Karpas-422 (cell line): ENCODE results near the gene MORN2. TPM values are rescaled to one million over a fixed set of nuclear protein-coding genes. Genes with fewer than 3 reads are reported as not detected.

Experiments used
- DNase-seq: peaks from one replicate; pipeline ENCODE4 v3.0.0-alpha.2; 2015
- H2AFZ ChIP-seq: fragments of 200-600 bp; sonication (generic); 2 replicates; pipeline ENCODE4 v1.6.1; 2014; ENCODE audit warnings: antibody characterized with exemption, low read length, mixed read lengths
- H3K27ac ChIP-seq: fragments of 200-600 bp; sonication (generic); 2 replicates; pipeline ENCODE4 v1.5.1; 2014; ENCODE audit warnings: mild to moderate bottlenecking, low read length, moderate library complexity
- H3K27me3 ChIP-seq: fragments of 200-600 bp; sonication (generic); 2 replicates; pipeline ENCODE4 v1.6.1; 2014; ENCODE audit warnings: low read length, mixed read lengths
- H3K36me3 ChIP-seq: fragments of 200-600 bp; sonication (generic); 2 replicates; pipeline ENCODE4 v1.6.1; 2014; ENCODE audit warnings: low read length, mixed read lengths; ENCODE audit not compliant: insufficient read depth
- H3K4me1 ChIP-seq: fragments of 200-600 bp; sonication (generic); 2 replicates; pipeline ENCODE4 v1.6.1; 2014; ENCODE audit warnings: mild to moderate bottlenecking, low read length, mixed read lengths
- H3K4me2 ChIP-seq: fragments of 200-600 bp; sonication (generic); 2 replicates; pipeline ENCODE4 v1.6.1; 2014; ENCODE audit warnings: low read length, low read depth, mild to moderate bottlenecking; ENCODE audit not compliant: poor library complexity, severe bottlenecking
- H3K4me3 ChIP-seq: fragments of 200-600 bp; sonication (generic); 2 replicates; pipeline ENCODE4 v1.5.1; 2014; ENCODE audit warnings: mild to moderate bottlenecking, antibody characterized with exemption, low read length, mixed read lengths
- H3K79me2 ChIP-seq: fragments of 200-600 bp; sonication (generic); 2 replicates; pipeline ENCODE4 v1.6.1; 2014; ENCODE audit warnings: mild to moderate bottlenecking, low read length, mixed read lengths
- H3K9ac ChIP-seq: fragments of 200-600 bp; sonication (generic); 2 replicates; pipeline ENCODE4 v1.6.0; 2014; ENCODE audit warnings: low read length
- H3K9me2 ChIP-seq: fragments of 200-600 bp; sonication (generic), shearing (Covaris generic); replicated peaks from 2 replicates; pipeline ENCODE4 v1.6.0; 2014; ENCODE audit warnings: mild to moderate bottlenecking, low read length, moderate library complexity; ENCODE audit not compliant: insufficient read depth
- H3K9me3 ChIP-seq: fragments of 300-700, 200-600 bp; sonication (generic); 2 replicates; pipeline ENCODE4 v1.6.1; 2014; ENCODE audit warnings: low read length, mixed read lengths
- H4K20me1 ChIP-seq: fragments of 200-600 bp; sonication (generic); 2 replicates; pipeline ENCODE4 v1.6.1; 2014; ENCODE audit warnings: mild to moderate bottlenecking, antibody characterized with exemption, low read length, low read depth; ENCODE audit not compliant: insufficient read depth
- total RNA-seq: library from RNA; depleted of rRNA; stranded (reverse); fragments of >200 nt; shearing (Covaris generic); gene quantifications from 2 replicates; pipeline ENCODE4 v1.2.3, GENCODE V29; 2014; ENCODE audit warnings: low replicate concordance

MORN2 gene
- total RNA-seq, 1 experiment from 2014 or later: 16.7 TPM

DNA sequence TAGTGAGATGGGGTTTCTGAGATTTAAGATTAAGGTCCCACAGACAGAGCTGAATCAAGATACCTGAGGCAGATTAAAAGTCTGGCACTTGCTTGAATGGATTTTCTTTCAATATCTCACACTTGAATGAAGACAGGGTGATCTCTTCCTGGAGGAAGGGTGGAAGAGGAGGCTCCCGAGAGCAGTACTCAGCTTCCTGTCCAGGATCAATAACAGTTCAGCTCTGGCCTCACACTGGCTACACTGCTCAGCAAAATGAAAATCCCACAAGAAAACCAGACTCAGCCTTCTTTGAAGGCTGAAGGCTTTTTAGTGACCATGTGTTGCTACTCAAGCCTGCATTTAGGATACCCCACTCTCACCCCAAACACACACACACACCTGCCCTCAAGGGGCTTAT is 24.9 kb downstream of the MORN2 start:
- Histone ChIP-seq H3K27me3 (no peaks in the 10 kb centered on the region), H3K79me2 (no peaks in the 10 kb centered on the region), H3K9ac (no peak overlapping the region), H2AFZ (no peak overlapping the region), H3K4me3 (no peak overlapping the region), H3K9me3 (no peaks in the 10 kb centered on the region), H4K20me1 (no peaks in the 10 kb centered on the region), H3K9me2 (no peaks in the 10 kb centered on the region), H3K36me3 (no peaks in the 10 kb centered on the region), H3K27ac (no peak overlapping the region), H3K4me1 (no peaks in the 10 kb centered on the region), H3K4me2 (no peak overlapping the region)
- DNase-seq: no peak

DNA sequence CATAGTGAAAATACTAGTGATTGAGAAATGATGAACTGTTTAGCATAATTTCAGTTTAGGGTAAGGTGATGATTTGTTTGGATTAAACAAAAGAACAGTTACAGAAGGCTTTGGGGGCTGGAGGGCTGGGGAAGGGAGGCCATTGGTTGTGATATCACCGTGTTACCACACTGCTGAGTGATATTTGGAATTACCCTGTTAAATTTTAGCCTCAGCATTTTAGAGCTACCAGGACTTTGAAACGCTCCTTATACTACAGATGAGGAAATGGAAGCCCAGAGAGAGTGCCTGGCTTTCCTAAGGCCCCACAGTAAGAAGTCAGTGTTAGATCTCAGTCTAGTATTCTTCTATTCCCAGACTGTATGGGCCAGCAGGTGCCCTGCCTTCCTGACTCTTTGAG is 29.5 kb downstream of the MORN2 start:
- Histone ChIP-seq H4K20me1 (no peaks in the 10 kb centered on the region), H3K4me1 (no peaks in the 10 kb centered on the region), H3K9me3 (no peaks in the 10 kb centered on the region), H3K27me3 (no peaks in the 10 kb centered on the region), H2AFZ (no peak overlapping the region), H3K79me2 (no peaks in the 10 kb centered on the region), H3K9me2 (no peaks in the 10 kb centered on the region), H3K27ac (no peak overlapping the region), H3K36me3 (no peaks in the 10 kb centered on the region), H3K4me3 (no peak overlapping the region), H3K4me2 (no peak overlapping the region), H3K9ac (no peak overlapping the region)
- no peak for DNase-seq

DNA sequence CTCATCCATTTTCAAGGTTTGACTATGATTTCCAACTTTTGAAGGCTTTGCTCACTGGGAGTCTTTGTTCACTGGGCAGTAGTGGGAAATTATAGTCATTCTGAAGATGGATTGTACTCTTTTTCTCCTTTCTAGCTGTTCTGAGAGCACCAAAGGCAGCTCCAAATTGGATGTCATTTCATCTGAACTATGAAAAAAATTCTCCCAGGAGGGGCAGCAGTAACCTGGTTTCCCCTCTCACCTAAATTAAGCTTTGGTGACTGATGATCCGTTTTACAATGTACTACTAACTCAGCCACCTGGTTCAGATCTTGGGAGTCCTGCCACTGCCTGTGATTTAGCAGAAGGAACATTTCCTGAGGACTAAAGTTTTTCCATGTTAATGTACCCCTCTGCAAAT is 31.5 kb downstream of the MORN2 start:
- Histone ChIP-seq H3K27ac (no peak overlapping the region), H3K9me3 (no peaks in the 10 kb centered on the region), H3K9ac (no peak overlapping the region), H4K20me1 (no peaks in the 10 kb centered on the region), H2AFZ (no peak overlapping the region), H3K4me3 (no peak overlapping the region), H3K27me3 (no peaks in the 10 kb centered on the region), H3K4me2 (no peak overlapping the region), H3K4me1 (no peaks in the 10 kb centered on the region), H3K9me2 (no peaks in the 10 kb centered on the region), H3K79me2 (no peaks in the 10 kb centered on the region), H3K36me3 (no peaks in the 10 kb centered on the region)
- no peak for DNase-seq

DNA sequence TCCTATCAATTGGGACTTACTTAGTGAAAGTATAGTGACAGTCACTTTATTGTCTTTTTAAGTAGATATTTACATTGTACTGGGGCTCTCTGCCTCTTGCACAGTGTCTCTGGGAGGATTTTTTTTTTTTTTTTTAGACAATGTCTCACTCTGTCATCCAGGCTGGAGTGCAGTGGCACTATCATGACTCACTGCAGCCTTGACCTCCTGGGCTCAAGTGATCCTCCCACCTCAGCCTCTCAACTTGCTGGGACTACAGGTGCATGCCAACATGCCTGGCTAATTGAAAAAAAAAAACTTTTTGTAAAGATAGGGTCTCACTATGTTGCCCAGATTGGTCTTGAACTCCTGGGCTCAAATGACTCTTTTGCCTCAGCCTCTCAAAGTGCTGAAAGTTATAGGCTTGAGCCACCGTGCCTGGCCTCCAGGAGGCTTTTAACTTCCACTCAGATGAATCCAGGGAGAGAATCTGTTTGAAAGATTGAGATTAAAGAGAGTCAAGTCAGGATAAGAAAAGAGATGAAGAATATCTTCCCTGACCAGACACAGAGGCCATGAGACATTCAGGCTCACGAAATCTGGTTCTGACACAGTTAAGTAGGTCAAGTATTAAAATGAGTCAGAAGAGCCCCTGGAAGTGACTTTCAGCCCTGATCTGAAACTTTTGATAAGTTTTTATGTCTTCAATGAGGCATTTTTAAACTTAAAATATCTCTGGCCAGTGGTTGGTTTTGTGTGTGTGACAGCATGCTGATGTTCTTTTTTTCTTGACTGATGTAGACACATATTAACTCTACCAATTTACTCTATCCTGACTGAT is 32.2 kb downstream of the MORN2 start:
- Histone ChIP-seq H3K9me3 (no peaks in the 10 kb centered on the region), H3K9me2 (no peaks in the 10 kb centered on the region), H2AFZ (no peak overlapping the region; the same call in 1 of the 2 replicates), H3K4me3 (no peak overlapping the region), H3K79me2 (no peaks in the 10 kb centered on the region), H3K9ac (no peak overlapping the region), H3K4me1 (no peaks in the 10 kb centered on the region), H3K36me3 (no peaks in the 10 kb centered on the region), H3K4me2 (no peak overlapping the region), H3K27ac (no peak overlapping the region), H3K27me3 (no peaks in the 10 kb centered on the region), H4K20me1 (no peaks in the 10 kb centered on the region)
- no peak for DNase-seq

DNA sequence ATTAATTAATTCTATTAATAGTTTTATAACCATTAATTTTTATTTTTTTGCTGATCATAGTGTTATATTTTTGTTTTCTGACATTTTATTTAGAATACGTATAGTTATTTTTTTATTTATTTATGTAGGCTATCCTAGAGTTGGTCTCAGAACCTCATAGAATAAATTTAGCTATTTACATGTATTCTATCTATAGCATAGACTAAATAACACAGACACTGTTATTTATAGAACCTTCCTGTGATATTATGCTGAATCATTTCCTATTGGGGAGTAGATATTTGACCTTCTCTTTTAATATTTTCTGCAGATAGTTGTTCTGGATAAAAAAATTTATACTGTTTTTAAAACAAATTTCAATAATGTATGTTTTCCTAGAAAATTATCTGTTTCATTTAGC is 34.1 kb downstream of the MORN2 start:
- Histone ChIP-seq H3K9me3 (no peaks in the 10 kb centered on the region), H3K79me2 (no peaks in the 10 kb centered on the region), H2AFZ (no peak overlapping the region), H4K20me1 (no peaks in the 10 kb centered on the region), H3K27me3 (no peaks in the 10 kb centered on the region), H3K27ac (no peak overlapping the region), H3K36me3 (no peaks in the 10 kb centered on the region), H3K9ac (no peak overlapping the region), H3K4me3 (no peak overlapping the region), H3K9me2 (no peaks in the 10 kb centered on the region), H3K4me2 (no peak overlapping the region), H3K4me1 (no peaks in the 10 kb centered on the region)
- DNase-seq: no peak

DNA sequence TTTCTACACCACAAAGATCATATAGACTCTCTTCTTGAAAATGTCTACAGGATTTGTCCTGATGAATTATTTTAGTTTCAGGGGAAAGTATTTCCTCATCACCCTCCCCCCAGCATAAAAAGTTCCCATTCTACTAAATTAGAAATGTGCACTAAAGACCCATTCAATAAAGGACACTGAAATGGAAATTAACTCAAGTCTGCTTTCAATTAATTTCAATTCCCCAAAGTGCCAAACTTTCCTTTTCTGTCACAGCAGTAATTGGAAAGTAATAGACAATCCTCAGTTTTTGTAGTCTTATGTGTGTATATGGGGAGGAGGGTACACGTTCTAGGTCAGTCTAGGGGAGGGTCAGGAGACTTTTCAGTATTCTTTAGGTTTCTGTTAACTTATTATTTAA is 35.4 kb downstream of the MORN2 start:
- Histone ChIP-seq H2AFZ (no peak overlapping the region), H3K4me2 (no peak overlapping the region), H3K9ac (no peak overlapping the region), H3K4me1 (no peaks in the 10 kb centered on the region), H3K27me3 (no peaks in the 10 kb centered on the region), H3K4me3 (no peak overlapping the region), H3K27ac (no peak overlapping the region), H3K79me2 (no peaks in the 10 kb centered on the region), H3K9me3 (no peaks in the 10 kb centered on the region), H3K9me2 (no peaks in the 10 kb centered on the region), H3K36me3 (no peaks in the 10 kb centered on the region), H4K20me1 (no peaks in the 10 kb centered on the region)
- no peak for DNase-seq

DNA sequence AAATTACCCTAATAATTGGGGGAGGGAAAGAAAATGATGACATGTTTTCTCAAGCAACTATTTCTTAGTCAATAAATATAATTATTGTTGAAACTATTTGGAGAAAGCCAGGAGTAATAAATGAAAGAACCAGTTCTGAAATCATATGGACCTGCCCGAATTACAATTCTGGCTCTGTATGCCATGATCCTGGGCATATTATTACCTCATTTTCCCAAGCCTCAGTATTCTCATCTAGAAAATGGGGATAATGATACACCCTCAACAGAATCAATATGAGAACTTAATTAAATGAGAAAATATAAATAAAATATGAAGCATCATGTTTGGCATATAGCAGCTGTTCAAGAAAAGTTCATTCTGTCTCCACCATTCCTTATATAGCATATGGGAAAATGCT is 36.8 kb downstream of the MORN2 start:
- Histone ChIP-seq H3K4me2 (no peak overlapping the region), H3K9me3 (no peaks in the 10 kb centered on the region), H3K27ac (no peak overlapping the region), H3K27me3 (no peaks in the 10 kb centered on the region), H3K9me2 (no peaks in the 10 kb centered on the region), H3K79me2 (no peaks in the 10 kb centered on the region), H3K4me3 (no peak overlapping the region), H3K36me3 (no peaks in the 10 kb centered on the region), H2AFZ (no peak overlapping the region), H3K4me1 (no peaks in the 10 kb centered on the region), H3K9ac (no peak overlapping the region), H4K20me1 (no peaks in the 10 kb centered on the region)
- no peak for DNase-seq

DNA sequence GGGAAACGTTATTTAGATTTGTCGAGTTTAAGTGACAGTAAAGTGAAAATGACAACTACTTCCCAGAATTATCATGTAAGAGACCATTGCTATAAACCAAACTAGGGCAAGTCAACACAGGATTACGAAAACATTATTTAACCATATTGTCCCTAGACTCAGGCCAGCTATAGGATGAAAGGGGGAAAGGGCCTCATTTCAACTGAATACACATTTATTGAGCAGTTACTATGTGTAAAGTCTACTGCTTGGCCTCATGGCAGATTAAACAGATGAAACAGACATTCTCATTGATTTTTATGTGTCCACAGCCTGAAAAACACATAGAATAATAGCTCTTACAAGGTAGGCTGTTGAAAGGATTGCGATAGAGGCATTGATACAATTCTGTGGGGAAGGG is 46.6 kb downstream of the MORN2 start:
- no peaks in the 10 kb centered on the region for H3K4me1 ChIP-seq
- no peak overlapping the region for H3K4me2 ChIP-seq
- H2AFZ ChIP-seq: no peak overlapping the region
- no peak overlapping the region for H3K9ac ChIP-seq
- H3K36me3 ChIP-seq: no peaks in the 10 kb centered on the region
- no peaks in the 10 kb centered on the region for H3K27me3 ChIP-seq
- no peaks in the 10 kb centered on the region for H4K20me1 ChIP-seq
- H3K9me3 ChIP-seq: no peaks in the 10 kb centered on the region
- no peaks in the 10 kb centered on the region for H3K79me2 ChIP-seq
- no peak overlapping the region for H3K4me3 ChIP-seq
- DNase-seq: no peak
- no peak overlapping the region for H3K27ac ChIP-seq
- H3K9me2 ChIP-seq: no peaks in the 10 kb centered on the region
